Measurements from ENCODE around the gene LRRC7. TPM values are rescaled to one million over a fixed set of nuclear protein-coding genes. Genes with fewer than 3 reads are reported as not detected.

Gene LRRC7
- total and polyA plus RNA-seq, 8 donors, result 3.4 to 5.9 (median 5.1) TPM; not detected in 2

DNA sequence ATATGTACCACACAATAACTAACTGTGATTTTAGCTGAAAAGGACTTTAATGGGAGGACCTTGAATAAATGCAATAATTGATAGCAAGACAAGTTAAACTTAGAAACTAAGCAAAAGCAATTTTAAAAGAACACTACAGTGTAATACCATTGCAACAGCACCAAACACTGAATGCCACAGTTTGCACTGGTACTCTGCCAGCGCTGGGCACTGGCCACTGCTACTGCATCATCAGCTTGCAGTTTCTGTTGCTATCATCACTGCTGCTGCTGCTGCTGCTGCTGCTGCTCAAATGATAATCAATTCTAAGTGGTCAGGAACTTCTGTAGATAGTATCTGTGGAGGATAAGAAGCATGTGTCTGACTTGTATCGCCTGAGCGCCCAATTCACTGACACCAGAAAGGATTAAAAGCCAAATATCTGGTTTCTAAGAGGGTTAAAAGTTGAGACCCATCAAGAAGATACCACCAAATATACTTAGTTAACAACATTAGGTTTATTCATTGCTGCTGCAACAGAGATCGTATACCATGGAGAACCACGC is 330.8 kb downstream of the LRRC7 start:
- no peak overlapping the region for H3K27ac ChIP-seq
- H3K9me3 ChIP-seq, result no peaks in the 10 kb centered on the region
- intact Hi-C loops (cut with DNase I), result no loop called here
- ATAC-seq (no peak), DNase-seq (peak in 1 of 4 donors; percentile 24)
- H3K36me3 ChIP-seq, result no peaks in the 10 kb centered on the region
- H3K27me3 ChIP-seq, result no peaks in the 10 kb centered on the region
- H3K4me3 ChIP-seq, result no peak overlapping the region
- H3K4me1 ChIP-seq, result no peaks in the 10 kb centered on the region
- TF ChIP-seq, protein P1, sequence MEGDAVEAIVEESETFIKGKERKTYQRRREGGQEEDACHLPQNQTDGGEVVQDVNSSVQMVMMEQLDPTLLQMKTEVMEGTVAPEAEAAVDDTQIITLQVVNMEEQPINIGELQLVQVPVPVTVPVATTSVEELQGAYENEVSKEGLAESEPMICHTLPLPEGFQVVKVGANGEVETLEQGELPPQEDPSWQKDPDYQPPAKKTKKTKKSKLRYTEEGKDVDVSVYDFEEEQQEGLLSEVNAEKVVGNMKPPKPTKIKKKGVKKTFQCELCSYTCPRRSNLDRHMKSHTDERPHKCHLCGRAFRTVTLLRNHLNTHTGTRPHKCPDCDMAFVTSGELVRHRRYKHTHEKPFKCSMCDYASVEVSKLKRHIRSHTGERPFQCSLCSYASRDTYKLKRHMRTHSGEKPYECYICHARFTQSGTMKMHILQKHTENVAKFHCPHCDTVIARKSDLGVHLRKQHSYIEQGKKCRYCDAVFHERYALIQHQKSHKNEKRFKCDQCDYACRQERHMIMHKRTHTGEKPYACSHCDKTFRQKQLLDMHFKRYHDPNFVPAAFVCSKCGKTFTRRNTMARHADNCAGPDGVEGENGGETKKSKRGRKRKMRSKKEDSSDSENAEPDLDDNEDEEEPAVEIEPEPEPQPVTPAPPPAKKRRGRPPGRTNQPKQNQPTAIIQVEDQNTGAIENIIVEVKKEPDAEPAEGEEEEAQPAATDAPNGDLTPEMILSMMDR (IDR thresholded peaks at IDR 0.05), result no peak

DNA sequence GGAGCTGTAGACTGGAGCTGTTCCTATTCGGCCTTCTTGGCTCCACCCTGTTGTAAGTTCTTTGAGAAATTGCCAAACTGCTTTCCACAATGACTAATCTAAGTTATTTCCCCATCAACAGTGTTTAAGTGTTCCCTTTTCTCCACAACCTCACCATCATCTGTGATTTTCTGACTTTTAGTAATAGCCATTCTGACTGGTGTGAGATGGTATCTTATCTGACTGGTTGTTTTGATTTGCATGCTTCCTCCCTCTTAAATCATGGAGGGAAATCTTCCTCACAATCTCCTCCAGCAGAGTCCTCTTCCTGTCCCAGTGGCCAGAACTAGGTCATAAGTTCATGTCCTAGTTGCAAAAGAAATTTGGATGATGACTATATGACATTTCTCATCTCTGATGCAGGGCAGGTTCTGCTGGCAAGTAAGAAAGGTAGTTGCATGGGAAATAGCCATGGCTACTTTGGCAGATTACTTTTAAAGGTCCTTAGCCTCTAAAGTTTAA is 343.6 kb downstream of the LRRC7 start:
- intact Hi-C loops (cut with DNase I), result no loop called here
- Histone ChIP-seq H3K27ac (no peak overlapping the region), H3K9me3 (peaks cover 0 to 4% of the 10 kb centered on the region in 2 donors), H3K36me3 (no peaks in the 10 kb centered on the region), H3K4me1 (peaks cover 0 to 3% of the 10 kb centered on the region in 2 donors), H3K27me3 (no peaks in the 10 kb centered on the region), H3K4me3 (no peak overlapping the region)
- TF ChIP-seq, protein P1 (IDR thresholded peaks at IDR 0.05), result no peak
- ATAC-seq, result peak; percentile 36
- no peak for DNase-seq

DNA sequence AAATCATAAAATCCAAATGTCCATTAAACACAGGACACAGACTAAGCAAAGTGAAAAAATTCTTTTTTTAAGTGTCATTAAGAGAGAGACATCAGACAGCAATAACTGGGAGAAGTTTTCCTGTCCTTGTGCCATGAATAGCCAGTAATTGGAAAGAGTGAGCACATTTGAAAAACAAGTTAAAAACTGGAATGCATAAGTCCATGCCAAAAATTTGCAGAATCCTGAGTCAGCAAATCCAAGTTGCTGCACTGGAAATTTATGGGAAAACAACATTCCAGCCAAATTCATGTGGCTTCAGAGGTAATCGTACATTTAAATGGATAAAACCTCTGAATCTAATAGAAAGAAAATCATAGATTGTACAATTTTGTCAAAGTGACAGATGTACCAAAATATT is 346.3 kb downstream of the LRRC7 start:
- intact Hi-C loops (cut with DNase I), result no loop called here
- no peak for ATAC-seq
- Histone ChIP-seq H3K27ac (no peak overlapping the region), H3K4me1 (peaks cover 0 to 3% of the 10 kb centered on the region in 2 donors), H3K4me3 (no peak overlapping the region), H3K27me3 (no peaks in the 10 kb centered on the region), H3K36me3 (no peaks in the 10 kb centered on the region), H3K9me3 (peaks cover 0 to 1% of the 10 kb centered on the region in 2 donors)
- peak in 2 of 4 donors; percentile 80 to 84 for DNase-seq
- TF ChIP-seq, protein P1 (IDR thresholded peaks at IDR 0.05), result no peak

DNA sequence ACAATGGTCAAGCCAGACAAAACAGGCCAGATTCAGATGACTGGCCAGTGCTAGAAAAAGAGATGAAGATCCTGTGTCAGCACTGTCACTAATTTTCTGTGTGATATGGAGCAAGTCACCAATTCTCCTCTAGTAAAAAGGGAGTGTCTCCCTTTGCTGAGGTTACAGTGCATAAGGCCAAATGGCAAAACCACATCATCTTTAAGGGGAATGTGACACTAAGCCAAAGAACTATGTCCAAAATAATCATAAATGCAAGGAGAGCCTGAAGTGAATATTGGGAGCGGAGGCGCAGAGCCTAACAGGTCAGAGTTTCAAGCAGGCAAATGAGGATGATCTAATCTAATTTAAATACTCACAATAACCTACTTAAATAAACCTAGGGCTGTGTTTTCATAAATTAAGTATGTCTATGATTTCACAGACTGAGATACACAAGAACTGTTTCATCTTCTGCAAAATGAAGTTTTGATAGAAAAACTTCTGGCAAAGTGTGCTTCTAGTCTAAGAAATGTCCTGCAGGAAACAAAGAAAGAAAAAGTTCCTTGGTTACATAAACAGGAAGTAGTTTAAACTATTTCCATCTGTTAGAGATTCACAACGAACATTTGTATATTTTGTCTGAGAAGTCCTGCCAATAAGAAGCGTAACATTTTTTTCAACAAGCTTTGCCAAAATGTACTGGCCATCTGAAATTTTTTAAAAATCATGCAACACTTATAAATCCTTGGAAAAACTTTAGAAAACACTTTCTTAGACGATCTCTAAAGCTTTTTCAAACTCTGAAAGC is 347.4 kb downstream of the LRRC7 start:
- Histone ChIP-seq H3K4me1 (peaks cover 0 to 3% of the 10 kb centered on the region in 2 donors), H3K9me3 (peaks cover 0 to 9% of the 10 kb centered on the region in 2 donors), H3K4me3 (no peak overlapping the region), H3K36me3 (no peaks in the 10 kb centered on the region), H3K27me3 (no peaks in the 10 kb centered on the region), H3K27ac (peak overlapping the region in 1 of 2 donors; percentile 35)
- TF ChIP-seq, protein P1 (IDR thresholded peaks at IDR 0.05), result no peak
- DNase-seq, result peak in 2 of 4 donors; percentile 46 to 60
- intact Hi-C loops (cut with DNase I), result no loop called here
- no peak for ATAC-seq

Data from left lung (tissue), 10 donors.